Fibroblast of skin of left biceps (primary cell): ENCODE measurements around the gene TRPC4AP.
A peak's percentile ranks its signal among the peaks of the same experiment; 100 is the strongest.
"Not testable (repeated sequence)": the region's sequence is repeated elsewhere in the genome, so short reads cannot be mapped to it uniquely, and the experiment has no call there.

Experiments
- DNase-seq, 2 experiments: peaks; one replicate each; pipeline ENCODE4 v3.0.0-alpha.2; 2013; ENCODE audit warnings: low read depth in 2 of 2

The TRPC4AP gene

GRCh38 chr20:35092524-35093266, at the start of gene TRPC4AP:
TRPC4AP (minus strand) TSS chr20:35092807; CDS start chr20:35092781, 26 bp downstream.
- peak; percentile 67 to 73 for DNase-seq

GRCh38 chr20:35135867-35136586, 43.4 kb upstream of the TRPC4AP start:
- no peak for DNase-seq

DNA sequence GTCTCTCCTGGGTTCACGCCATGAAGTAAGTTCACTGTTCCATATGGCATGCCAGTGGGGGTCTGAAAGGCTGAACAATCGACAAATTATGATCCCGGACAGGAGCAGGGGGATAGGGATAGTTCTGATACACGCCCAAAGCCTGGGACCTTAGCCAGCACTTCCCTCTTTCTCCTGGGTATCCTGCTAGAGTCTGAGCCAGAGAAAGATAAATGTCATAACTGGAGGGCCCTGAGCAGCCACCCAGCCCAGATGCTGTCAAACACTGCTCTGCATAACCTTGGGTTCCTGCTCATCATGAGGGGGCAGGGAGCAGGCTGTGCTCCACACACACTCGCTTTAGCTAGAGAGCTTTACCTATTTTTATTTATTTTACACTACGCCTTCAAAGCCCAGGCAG, 42.3 kb upstream of the TRPC4AP start:
- DNase-seq = no peak

DNA sequence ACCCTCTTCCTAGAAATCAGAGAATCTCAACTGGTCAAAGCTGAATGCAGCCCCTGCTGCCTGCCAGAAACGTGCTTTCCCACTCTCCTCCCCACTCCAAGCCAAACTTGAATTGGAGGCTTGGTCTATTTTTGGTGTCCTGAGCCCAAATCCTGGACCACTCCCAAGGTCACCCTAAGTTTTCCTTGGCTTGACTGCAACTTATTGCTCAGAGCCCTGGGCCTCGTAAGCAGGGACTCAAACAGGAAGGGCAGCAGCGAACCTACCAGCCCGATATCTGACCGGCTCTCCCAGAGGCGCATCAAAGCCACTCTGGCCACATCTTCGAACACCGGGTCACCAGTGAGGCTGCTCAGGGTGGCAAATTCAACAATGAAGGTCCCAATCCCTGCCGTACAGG, 41.9 kb upstream of the TRPC4AP start:
- no peak for DNase-seq

GRCh38 chr20:35133735-35134134, 41.1 kb upstream of the TRPC4AP start:
- no peak for DNase-seq

- no peak for DNase-seq
Measured at GRCh38 chr20:35133031-35133430, 40.4 kb upstream of the TRPC4AP start.

GRCh38 chr20:35131934-35132333, 39.3 kb upstream of the TRPC4AP start:
- DNase-seq = no peak

- no peak for DNase-seq
Measured at GRCh38 chr20:35129647-35130069, 37.1 kb upstream of the TRPC4AP start.

DNA sequence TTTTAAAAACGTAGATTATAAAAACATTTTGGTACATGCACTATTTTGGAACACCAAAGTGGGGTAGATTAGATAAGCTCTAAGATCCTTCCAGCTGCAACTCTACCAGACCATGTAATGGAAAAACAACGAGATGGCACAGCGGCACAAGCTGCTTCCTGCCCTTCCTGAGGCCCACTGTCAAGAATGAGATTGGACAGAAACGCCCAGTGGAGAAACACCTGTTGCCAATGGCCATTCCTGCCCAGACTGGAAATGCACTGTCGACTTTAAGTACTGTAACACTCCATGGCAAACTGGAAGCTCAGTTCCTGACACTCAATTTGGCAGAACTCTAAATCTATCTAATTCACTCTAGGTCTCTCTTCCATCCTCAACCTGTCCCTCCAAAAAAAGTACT, 33.1 kb upstream of the TRPC4AP start:
- no peak for DNase-seq

DNA sequence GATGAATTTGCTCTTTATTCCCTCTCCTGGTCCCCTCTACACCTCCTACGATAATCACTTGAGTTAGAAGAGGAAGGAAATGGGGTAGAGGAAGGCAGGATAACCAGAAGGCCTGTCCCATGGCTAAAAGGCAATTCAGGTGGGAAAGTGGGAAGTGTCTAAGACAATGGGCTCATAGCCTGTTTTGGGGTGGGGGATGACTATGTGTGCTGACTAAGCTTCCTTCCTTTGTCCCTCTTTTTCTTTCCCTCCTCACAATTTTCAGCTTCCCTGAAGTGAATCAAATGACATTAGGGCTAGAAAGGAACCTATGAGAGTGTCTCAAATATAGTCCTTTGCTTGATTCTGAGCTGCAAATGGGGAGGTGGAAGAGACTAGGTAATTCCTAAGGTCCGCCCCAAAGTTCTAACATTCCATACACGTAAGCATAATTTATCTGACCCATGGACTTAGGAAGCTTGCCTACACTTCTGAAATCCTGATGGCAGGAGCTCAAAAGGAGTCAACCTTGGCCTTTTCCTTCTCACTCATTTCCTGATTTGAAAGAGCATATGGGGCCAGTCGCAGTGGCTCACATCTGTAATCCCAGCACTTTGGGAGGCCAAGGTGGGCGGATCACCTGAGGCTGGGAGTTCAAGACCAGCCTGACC, 30.3 kb upstream of the TRPC4AP start:
- DNase-seq = no peak

DNA sequence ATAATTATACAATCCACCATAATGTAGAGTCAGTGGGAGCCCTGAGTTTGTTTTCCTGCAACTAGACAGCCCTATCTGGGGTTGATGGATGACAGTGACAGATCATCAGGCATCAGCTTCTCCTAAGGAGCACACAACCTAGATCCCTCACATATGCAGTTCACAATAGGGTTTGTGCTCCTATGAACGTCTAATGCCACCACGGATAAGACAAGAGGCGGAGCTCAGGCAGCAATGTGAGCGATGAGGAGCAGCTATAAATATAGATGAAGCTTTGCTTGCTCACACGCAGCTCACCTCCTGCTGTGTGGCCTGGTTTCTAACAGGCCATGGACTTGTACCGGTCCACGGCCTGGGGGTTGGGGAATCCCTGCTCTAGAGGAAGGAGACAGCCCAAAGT, 28.6 kb upstream of the TRPC4AP start:
- DNase-seq = no peak

GRCh38 chr20:35120012-35120701, 27.6 kb upstream of the TRPC4AP start:
- no peak for DNase-seq

DNA sequence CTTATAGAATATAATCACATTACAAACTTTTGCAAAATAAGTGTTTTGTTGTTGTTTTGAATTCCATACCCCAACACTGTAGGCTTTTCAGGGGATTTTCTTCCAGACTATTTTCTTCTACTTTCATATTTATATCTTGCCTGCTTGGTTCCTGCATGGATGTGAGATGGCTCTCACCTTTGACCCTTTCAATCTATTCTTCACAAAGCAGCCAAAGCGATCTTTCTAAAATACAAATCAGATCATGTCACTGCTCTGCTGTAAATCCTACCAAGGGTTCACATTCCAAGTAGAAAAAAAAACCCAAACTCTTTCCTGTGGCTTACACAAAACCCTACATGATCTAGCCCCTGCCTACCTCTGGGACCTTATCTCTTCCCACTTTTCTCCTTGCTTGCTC, 25.0 kb upstream of the TRPC4AP start:
- no peak for DNase-seq

DNA sequence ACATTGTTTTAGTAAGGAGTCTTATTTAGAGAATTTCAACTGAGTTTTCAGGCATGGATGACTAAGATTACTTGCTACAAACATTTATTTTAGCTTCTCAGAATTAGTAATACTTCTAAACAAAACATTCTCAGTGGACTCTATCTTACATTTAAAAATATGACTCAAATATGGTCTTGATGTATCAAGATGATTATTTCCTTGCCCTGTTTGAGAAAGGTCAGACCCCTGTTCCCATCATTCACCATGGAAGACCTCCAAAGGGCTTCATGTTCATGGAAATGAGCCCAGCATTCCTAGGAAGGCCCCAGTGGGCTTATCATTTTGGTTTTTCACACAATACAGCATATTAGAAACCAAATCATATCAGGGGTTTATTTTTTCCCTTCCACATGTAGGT, 24.6 kb upstream of the TRPC4AP start:
- DNase-seq = no peak

DNA sequence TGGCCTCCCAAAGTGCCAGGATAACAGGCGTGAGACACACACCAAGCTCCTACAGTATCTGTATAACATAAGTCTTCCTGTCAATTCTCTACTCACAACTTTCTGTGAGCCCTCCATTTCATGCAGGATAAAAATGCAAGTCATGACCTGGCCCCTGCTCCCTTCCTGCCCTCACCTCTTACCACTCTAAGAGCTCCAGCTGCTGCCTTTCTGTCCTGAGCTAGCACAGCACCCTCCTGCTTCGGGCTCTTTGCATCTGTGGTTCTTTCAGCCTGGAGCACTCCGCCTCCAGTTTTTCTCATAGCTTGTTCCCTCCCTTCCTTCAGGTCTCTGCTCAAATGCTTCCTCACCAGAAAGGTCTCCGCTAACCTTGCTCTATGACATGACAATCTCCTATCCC, 23.7 kb upstream of the TRPC4AP start:
- no peak for DNase-seq

DNA sequence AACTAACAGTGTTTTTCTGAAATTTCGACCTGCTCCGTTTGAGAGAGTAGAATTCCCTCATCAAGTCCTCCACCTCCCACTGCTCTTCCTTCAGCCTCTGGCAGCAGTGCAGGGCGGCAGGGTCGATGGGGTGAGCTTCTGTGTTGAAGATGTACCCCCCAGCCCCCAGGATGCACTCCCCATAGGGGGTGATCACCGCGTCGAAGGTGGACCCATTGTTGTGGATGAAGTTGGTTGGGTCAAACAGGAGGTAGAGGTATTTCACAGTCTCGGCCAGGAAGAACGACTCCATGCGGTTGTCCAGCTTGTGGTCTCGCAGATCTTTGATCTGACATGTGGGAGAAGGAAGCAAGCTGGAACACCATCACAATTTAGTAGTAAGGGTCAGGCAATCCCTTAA, 23.0 kb upstream of the TRPC4AP start:
- DNase-seq = no peak

DNA sequence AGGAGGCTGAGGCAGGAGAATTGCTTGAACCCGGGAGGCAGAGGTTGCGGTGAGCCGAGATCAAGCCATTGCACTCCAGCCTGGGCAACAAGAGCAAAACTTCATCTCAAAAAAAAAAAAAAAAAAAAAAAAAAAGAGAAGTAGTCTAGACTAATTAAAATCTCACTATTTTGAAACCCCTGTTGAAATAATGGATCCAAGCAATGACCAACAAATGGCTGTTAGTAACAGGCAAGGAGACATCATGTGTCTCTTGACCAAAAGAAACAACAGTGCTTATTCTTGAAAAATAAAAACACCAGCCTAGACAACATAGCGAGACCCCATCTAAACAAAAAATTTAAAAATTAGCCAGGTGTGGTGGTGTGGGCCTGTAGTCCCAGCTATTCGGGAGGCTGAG, 19.7 kb upstream of the TRPC4AP start:
- not testable (repeated sequence) for DNase-seq

DNA sequence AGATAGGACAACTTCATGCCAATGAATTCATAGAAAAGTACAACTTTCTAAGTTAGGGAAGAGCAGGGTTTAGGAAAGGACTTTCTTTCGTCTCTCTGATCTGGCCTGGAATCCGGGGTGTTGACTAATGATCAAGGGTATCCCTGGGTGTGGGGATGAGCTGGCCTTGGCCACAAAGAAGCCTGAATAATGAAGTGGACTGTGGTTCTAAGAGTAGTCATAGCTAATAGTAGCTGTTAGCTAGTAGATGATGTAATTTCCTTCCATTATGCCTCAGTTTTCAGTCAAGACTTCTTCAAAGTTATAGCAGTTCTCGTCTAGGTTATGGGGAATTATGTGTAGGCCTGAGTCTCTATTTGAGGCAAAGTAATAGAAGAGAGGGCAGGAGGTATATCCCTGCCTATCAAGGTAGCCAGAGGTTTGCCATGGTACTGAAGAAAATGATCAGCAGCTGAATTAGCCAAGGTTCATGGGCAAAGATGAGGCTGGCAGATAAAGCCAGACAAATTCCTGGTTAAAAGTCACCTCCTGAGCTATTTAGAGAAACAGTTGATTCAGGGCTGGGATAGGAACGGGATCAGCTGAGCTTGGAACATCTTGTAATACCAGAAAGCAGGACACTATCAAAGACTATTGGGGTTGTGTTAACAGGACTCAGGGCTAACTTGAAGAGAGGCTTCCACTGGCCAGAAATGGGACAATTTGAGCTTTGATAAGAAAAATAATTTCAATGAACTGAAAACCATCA, 18.7 kb upstream of the TRPC4AP start:
- DNase-seq = no peak

- DNase-seq = no peak
Measured at GRCh38 chr20:35108921-35109320, 16.3 kb upstream of the TRPC4AP start.

DNA sequence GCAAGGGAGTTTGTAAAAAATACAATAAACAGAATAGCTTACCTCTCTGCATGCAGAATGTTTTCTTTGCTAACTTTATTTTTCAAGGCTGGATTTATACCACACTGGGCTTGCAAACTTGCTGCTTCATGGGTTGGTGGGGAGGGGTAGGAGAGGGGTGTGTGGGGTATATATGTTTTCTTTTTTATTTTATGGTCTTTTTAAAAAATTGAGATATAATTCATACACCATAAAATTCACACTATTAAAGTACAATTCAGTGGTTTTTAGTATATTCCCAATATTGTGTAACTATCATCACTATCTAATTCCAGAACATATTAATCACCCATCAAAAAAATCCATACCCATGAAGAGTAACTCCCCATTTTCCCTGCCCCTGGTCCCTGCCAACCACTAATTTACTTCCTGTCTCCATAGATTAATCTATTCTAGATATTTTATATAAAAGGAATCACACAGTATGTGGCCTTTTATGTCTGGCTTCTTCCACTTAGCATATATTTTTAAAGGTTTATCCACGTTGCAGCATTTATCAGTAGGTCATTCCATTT, 14.3 kb upstream of the TRPC4AP start:
- no peak for DNase-seq

DNA sequence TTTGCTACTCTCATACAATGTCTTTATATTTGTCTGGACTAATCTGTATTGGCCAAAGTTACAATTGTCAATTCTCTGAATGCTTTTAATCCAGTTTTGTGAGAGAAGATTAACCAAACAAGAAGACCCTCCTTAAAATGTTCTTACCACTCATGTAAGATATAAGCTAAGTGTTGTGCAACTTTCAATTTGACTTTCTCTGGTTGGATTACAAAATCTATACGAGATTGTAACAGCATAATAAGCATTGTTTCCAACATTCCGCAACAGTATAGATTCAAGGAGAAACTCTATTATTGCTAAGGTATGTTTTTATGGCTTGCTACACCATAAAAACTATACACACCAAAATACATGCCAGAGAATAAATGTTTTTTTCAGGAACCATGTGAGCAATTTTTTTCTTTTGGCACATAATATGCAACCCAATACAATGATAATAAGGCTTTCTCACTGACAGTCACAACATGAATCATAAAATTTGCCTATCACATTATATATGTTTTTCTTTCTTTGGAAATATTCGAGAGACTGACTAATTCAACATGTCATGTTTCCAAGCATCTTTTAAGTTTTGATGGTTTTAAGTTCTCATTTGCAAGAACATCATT, 12.2 kb upstream of the TRPC4AP start:
- DNase-seq = no peak
